ENCODE measurements around the gene FREM1. TPM values are rescaled to one million over a fixed set of nuclear protein-coding genes. Genes with fewer than 3 reads are reported as not detected.
"Not testable (repeated sequence)": the region's sequence is repeated elsewhere in the genome, so short reads cannot be mapped to it uniquely, and the experiment has no call there.

Gene FREM1
- total RNA-seq, 1 donor from 2014 or later = 0.85 TPM

DNA sequence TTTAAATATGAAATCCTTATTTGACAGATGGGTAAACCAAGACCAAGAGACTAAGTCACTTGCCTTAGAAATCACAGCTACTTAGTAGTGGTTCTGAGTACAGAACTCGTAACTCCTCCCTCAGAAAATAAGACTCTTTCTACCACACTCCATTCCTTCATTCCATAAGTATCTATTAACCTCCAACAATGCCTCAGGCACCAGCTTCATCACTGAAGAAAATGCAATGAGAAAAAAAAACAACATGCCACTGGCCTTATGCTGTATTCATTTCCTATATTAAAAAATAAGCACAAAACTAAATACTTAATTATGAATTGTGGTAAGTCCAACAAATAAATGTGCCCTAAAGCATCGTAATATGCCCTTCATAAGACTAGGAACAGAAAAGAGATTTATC, 13.5 kb upstream of the FREM1 start:
- intact Hi-C loops (cut with DNase I) = no loop called here
- no peaks in the 10 kb centered on the region for H3K4me1 ChIP-seq
- TF ChIP-seq, protein P1, sequence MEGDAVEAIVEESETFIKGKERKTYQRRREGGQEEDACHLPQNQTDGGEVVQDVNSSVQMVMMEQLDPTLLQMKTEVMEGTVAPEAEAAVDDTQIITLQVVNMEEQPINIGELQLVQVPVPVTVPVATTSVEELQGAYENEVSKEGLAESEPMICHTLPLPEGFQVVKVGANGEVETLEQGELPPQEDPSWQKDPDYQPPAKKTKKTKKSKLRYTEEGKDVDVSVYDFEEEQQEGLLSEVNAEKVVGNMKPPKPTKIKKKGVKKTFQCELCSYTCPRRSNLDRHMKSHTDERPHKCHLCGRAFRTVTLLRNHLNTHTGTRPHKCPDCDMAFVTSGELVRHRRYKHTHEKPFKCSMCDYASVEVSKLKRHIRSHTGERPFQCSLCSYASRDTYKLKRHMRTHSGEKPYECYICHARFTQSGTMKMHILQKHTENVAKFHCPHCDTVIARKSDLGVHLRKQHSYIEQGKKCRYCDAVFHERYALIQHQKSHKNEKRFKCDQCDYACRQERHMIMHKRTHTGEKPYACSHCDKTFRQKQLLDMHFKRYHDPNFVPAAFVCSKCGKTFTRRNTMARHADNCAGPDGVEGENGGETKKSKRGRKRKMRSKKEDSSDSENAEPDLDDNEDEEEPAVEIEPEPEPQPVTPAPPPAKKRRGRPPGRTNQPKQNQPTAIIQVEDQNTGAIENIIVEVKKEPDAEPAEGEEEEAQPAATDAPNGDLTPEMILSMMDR (IDR thresholded peaks at IDR 0.05) = no peak

DNA sequence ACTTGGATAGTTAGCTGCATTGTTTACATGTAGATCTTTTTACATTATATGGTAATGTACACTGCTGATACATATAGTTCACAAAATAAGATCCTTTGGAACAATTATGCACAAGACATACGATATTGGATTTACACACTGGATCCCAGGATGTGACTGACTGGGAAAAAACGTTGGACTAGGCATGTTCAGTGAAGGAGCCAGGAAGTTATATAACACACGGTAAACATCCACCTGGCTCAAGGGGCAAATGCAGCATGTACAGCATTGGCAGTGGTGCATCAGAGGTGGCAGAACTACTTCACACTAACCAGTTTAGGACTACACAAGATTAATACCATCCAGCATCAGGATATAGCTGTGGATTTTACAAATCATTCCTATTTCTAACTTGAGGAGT, 10.6 kb upstream of the FREM1 start:
- H3K27me3 ChIP-seq; H3K4me3 ChIP-seq; DNase-seq (ENCODE audit: low spot score in 2 of 2); H3K27ac ChIP-seq; H3K36me3 ChIP-seq; H3K9me3 ChIP-seq; intact Hi-C loops (cut with DNase I); H3K4me1 ChIP-seq: not testable (repeated sequence)

More for the DNA sequence above, 13.5 kb upstream of the FREM1 start:
- no peak for DNase-seq (ENCODE audit: low spot score in 2 of 2)
- no peaks in the 10 kb centered on the region for H3K36me3 ChIP-seq
- no peaks in the 10 kb centered on the region for H3K27me3 ChIP-seq
- no peak overlapping the region for H3K4me3 ChIP-seq
- no peaks in the 10 kb centered on the region for H3K9me3 ChIP-seq
- no peak overlapping the region for H3K27ac ChIP-seq

DNA sequence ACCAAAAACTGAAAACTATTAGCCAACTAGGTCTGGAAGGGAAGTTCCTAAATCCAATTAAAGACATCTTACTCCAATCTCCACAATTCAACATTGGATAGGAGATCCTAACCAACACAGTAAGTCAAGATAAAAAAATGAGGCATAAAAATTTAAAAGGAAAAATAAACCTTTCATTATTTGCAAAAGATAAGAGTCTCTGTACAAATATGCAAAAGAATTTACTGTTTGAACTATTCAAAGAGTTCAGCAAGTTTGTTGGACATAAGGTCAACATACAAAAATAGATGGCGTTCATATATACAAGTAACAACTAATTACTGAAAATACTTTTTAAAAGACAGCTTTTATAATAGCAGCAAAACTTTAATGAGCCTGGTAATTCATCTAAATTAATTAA, 3.1 kb upstream of the FREM1 start:
- H3K27ac ChIP-seq = no peak overlapping the region

DNA sequence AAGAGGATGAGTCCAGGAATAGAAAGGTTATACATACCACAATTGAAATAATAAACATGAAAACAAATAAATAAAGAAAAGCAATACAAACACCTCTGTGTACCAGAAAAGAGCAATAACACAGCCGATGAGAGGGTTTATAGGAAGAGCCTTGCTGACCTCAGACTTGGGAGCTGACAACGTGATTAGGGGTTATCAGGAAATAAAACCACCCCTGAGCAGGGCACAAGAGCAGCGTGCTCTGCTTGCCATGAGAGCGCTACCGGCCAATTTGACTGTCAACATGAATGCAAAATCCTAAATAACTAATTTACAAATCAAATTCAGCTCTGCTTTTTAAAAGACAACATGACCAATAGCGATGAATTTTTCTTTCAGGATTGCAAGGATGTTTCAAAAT, 2.6 kb upstream of the FREM1 start:
- intact Hi-C loops (cut with DNase I) = no loop called here
- TF ChIP-seq, protein P1 (IDR thresholded peaks at IDR 0.05) = no peak
- H3K9me3 ChIP-seq = no peaks in the 10 kb centered on the region
- no peak for DNase-seq (ENCODE audit: low spot score in 2 of 2)
- H3K27ac ChIP-seq = no peak overlapping the region
- H3K4me1 ChIP-seq = peaks cover 0 to 8% of the 10 kb centered on the region in 2 donors
- no peaks in the 10 kb centered on the region for H3K27me3 ChIP-seq
- H3K4me3 ChIP-seq = no peak overlapping the region
- H3K36me3 ChIP-seq = no peaks in the 10 kb centered on the region

More for the DNA sequence above, 3.1 kb upstream of the FREM1 start:
- H3K36me3 ChIP-seq = no peaks in the 10 kb centered on the region
- H3K4me1 ChIP-seq = peaks cover 0 to 8% of the 10 kb centered on the region in 2 donors
- no peaks in the 10 kb centered on the region for H3K27me3 ChIP-seq
- H3K9me3 ChIP-seq = no peaks in the 10 kb centered on the region
- no peak for DNase-seq (ENCODE audit: low spot score in 2 of 2)
- TF ChIP-seq, protein P1 (IDR thresholded peaks at IDR 0.05) = no peak
- H3K4me3 ChIP-seq = no peak overlapping the region
- intact Hi-C loops (cut with DNase I) = no loop called here

DNA sequence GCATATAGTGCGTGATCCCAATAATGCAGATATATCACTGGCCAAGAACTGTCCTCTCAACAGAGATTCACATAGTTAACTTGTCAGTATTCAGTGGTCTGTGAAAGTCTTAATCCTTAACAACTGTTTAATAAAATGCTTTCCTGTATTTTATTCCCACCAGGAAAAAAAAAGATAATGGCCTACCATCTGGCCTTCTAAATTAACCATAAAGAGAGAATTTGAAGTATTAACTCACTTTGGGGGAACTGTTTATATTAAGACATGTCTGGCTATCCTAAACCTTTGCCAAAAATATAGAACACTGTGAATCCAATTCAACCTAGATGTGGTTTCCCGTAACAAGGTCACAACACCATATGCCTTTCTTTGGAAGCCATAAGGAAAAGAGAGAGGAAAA, 818 bp upstream of the FREM1 start:
- intact Hi-C loops (cut with DNase I) = no loop called here
- Histone ChIP-seq H3K9me3 (no peaks in the 10 kb centered on the region), H3K36me3 (no peaks in the 10 kb centered on the region), H3K27ac (no peak overlapping the region), H3K4me3 (no peak overlapping the region), H3K27me3 (no peaks in the 10 kb centered on the region), H3K4me1 (peaks cover 0 to 23% of the 10 kb centered on the region in 2 donors)
- DNase-seq (ENCODE audit: low spot score in 2 of 2) = no peak
- TF ChIP-seq, protein P1 (IDR thresholded peaks at IDR 0.05) = no peak

DNA sequence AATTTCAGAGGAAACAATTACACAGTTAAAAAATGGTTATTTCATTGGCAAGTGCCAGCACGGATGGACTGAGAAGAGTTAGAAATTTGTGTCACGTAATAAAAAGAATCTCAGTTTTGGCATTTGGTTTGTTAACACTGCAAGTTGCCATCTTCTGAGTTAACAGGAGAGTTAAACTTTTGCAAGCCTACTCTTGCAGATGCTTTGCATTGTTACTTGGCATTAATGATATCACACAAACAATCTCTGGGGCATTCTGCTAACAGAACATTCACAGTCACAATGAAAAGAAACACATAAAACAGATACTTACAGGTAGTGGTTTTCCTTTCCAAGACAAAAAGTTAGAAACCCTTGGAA, 647 bp downstream of the FREM1 start:
- no peaks in the 10 kb centered on the region for H3K36me3 ChIP-seq
- H3K4me1 ChIP-seq = peaks cover 0 to 30% of the 10 kb centered on the region in 2 donors
- TF ChIP-seq, protein P1 (IDR thresholded peaks at IDR 0.05) = no peak
- H3K4me3 ChIP-seq = peak overlapping the region; percentile 51 to 64
- intact Hi-C loops (cut with DNase I) = loop anchor here (10.0 kb wide), 2 partner anchors 85 to 235 kb away; no protein-coding TSS in a partner anchor
- no peaks in the 10 kb centered on the region for H3K27me3 ChIP-seq
- H3K27ac ChIP-seq = peak overlapping the region; percentile 57 to 71
- no peak for DNase-seq (ENCODE audit: low spot score in 2 of 2)
- no peaks in the 10 kb centered on the region for H3K9me3 ChIP-seq

All from ascending aorta (tissue), 2 donors.